Measurements from ENCODE around the gene MVB12B.
A peak's percentile ranks its signal among the peaks of the same experiment; 100 is the strongest.

The MVB12B gene

DNA sequence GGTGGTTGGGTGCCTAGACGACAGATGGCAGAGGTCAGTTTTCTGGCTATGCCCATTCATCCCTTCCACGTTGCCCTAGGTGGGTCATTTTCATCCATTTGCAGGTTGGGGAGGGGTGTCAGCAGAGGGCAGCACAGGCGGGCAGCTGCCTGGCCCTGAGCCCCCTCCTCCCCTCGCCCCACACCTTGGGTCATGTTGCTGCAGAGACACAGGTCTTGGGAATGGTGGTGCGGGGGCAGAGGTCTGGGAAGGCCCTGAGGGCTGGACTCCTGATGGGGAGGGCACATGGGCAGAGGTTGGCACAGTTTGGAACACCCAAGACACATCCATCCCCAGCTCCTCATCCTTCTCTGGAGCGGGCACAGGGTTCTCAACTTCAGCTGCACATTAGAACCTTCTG is 183.9 kb downstream of the MVB12B start:
- DNase-seq = no peak

DNA sequence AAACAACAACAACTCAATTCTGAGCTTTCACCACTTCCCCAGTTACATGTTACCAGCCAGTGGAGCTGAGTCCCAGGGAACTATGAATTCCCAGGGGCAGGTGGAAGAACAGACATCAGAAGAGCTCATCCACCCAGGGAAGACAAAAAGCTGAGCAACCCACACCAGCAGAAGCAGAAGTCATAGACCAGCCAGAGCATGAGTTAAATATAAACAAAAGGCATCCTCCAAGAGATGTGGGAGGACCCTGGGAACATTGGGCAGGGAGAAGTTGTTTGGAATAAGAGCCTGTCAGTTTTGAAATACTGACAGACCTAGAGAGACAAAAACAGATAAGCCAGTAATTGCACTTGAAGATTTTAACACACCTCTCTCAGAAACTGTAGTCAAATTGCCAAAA is 184.8 kb downstream of the MVB12B start:
- no peak for DNase-seq

DNA sequence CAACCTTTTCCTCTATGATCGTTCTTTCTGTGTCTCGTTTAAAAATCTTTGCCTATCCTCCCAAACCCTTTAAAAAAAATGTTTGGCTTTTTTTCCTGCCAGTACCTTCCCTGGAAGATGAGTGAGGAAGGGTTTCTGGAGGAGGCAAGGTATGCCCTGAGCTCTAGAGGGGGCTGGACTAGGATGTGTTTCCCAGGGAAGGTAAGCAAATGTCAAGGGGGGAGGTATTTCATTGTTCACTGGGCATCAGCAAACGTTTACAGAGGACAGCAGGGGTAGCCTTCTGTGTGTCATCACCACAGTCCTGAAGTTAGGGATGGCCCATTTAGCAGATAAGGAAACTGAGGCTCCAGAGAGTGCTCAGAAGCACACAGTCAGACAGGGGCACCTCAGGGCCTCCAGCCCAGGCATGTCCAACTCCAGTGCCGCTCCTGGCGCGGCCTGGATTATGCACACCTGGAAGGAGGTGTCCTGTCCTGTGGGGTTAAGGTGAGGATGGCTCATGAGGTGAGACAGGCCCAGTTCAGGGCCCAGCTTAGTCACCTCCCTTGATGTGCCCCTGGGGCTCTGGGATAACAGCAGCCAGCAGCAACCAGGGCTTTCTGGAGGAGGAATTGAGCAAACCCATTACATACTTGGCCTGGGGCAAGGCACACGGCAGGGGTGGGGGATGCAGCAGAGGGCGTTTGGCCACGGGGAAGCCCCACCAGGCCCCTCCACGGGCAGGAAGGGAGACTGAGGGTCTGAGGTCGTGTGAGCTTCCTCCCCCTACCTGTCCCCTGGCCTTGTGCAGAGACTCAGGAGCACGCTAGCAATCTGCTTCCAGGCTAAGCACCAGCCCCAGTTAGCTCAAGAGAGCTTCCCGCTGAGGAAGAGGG is 186.8 kb downstream of the MVB12B start:
- no peak for DNase-seq

DNA sequence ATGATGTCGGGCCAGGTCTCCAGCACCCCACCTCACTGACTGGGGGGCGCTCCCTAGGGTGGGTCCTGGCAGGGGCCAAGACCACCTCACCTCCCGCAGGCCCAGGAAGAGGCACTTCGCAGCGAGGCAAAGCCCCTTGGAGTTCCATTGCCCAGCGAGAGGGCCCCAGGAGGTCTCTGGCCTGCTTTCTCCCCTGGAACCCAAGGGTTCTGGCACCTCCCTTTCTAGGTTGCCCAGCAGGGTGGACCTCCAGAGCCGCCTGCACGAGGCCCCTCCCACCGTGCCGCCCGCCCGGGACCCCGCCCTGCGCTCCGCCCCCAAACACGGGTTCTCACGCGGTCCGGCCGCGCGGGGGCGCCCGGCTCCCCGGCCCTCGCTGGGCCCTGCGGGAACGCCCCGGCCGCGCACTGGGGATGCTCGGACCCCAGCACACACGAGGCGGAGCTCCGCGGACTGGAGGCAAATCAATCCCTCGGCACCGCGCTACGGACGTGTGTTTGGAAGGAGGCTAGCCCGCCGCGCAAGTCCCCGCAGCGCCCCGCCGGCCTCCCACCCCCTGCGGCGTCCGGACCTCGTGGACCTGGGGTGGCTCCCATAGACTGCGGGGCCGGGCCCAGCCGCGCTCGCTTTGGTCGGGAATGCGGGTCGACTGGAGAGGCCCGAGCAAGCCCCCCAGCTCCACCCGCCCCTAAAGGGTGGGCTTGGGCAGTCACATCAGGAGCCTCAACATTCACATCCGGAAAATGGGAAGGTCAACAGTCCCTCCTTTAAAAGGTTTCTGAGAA is 187.6 kb downstream of the MVB12B start:
- DNase-seq = peak; percentile 32

DNA sequence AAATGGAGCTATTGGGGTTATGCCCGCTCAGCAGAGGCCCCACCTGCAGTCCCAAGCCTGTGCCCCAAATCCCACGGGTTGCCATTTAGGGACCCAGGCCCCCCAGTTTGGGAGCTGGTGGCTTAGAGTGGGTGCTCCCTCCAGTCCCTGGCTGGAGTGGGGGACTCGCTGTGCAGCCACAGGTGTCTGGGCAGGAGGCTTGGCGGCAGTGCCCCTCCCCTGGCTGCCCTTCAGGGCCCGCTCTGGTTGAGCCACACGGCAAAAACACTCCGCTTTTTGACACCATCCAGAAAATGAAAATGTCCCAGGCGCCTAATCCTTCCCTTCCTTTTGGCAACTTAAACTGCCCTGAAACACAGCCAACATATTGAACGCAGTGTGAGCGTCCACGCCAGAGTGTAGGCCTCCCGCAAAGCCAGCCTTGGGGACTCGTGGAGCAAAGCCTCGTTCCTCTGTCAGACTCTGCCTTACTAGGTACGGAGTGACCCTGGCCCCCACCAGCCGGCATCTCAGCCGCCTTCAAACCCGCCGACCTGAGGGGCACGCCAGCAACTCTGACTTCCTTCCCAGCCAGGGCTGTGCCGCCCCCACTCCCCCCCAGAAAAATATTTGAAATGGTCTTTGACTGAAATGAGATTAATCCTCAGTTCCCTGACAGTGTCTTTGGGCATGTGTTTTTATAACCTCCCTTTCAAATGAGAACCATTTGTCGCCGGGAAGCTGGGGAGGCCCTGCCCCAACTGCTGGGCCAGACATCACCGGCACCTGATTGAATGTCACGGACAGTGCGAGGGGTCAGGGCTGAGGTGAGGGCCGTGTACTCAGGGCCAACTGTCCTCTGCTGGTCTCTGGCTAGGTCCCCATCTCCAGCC is 188.6 kb downstream of the MVB12B start:
- no peak for DNase-seq

DNA sequence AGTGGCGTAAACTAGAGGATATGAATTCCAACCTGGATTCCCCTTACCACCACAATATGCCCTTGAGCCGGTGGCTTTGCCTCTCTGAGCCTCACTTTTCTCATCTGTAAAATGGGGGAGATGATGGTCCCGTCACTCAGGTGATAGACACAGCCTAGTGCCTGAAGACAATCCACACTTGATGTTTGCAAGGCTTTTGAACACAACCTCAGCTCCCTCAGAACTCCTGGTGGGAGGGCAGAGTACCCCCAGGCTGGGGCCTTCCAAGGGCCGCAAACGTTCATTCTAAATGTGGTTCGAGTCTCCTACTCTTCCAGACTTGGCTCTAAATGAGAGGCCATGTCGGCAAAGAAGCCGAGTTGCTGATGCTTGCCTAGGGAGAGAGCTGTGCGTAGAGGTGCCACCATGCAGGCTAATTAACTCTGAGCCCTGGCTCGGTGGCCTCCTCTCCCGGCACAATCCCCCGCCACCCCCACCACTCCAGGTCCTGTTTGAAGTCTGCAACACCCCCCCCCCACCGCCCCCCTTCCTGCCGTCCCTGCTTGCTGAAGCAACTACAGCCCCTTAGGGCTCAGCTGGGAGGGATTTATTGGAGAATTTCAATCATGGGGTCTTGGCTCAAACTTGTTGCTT is 189.4 kb downstream of the MVB12B start:
- no peak for DNase-seq

DNA sequence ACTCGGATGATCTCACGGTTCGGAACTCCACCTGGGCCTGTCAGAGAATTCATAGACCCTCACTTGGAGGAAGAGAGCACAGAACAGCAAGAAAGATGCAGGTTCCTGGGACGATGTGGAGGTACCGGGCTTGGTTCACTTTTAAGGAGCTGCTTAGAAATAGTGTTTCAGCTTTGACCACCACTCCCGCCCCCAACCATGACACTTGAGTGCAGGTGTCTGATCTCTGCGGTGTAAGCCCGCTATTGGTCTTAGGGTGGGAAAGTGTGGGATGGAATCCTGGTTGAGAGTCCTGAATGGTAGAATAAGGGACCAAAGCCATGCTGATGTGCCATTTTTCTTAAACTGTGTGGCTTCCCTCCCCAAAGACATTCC is 189.9 kb downstream of the MVB12B start:
- no peak for DNase-seq

DNA sequence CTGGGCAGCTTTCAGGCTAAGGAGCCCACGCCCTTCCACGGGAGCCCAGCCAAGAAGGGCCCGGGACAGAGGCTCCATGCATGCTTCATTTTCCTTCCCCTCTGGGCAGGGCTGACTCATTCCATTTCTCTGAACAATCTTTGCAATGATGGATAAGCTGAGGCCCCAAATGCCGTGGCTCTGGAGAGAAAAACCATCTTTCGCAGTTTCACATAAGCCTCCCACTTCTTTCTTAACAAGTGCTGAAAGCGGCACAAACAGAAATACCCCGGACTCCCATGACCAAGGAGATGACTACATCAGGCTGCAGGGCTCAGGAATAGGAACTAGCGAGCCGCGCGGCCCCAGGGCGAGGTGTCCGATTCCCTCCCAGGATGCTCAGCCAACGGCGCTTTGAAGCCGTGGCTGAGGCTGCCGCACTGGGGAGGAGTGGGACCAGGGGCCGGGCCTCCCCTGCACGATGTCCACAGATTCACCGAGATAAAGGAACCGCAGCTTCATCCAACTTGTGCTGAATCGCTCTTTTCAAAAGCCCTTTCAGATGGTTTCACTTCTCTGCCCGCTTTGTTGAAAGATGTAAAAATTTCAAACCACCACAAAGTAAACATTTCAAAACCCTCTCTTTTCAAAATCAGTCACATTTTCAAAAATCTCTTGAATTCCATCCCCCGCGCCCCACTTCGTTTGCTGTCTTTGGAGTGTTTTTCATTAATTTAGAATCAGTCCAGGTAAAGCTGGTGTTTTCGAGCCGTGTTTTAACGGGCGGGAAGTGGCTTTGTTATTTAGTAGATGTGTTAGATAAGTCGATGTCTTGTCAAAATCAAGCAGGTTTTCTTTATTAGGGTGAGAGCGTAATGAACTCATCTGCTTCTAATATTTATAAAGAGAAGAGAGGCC is 190.6 kb downstream of the MVB12B start:
- DNase-seq = no peak

DNA sequence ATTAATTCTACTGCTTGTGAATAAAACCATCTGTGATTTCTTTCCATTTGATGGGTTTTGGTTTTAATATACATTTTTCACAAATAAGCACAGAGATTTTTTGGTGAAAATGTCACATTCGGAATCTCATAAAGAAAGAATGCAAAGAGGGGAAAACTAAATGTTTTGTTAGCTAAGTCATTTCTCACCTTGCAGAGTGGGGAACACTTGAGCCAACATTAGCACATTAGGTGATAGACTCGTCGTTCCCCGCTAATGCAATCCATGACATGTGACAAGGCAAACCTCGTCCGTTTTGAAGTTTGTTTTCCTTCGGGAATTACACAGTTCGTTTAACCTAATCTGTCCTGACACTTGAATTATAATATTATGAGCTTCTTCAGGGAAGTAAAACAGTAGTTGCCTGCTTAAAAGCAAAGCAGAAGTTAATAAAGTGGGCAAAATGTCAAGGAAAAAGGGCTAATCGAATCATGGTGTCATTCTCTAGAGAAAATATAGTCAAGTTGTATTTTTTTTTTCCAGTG is 191.3 kb downstream of the MVB12B start:
- DNase-seq = no peak

DNA sequence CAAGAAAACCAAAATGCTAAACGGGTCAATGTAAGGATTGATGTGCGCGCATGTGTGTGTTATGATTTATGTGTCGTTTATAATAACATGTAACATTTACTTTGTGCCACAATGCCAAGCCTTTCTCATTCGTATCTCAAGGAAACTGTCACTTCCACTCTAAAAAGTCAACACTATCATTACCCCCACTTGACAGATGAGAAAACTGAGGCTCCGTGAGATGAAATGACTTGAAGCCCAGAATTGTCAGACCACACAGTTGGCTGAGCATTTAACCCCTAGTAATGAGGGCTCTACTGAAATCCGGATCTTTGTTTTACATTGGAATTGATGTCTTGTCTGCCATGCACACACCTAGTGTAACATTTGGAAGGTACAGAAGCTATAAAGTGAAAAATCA is 192.1 kb downstream of the MVB12B start:
- DNase-seq = no peak

DNA sequence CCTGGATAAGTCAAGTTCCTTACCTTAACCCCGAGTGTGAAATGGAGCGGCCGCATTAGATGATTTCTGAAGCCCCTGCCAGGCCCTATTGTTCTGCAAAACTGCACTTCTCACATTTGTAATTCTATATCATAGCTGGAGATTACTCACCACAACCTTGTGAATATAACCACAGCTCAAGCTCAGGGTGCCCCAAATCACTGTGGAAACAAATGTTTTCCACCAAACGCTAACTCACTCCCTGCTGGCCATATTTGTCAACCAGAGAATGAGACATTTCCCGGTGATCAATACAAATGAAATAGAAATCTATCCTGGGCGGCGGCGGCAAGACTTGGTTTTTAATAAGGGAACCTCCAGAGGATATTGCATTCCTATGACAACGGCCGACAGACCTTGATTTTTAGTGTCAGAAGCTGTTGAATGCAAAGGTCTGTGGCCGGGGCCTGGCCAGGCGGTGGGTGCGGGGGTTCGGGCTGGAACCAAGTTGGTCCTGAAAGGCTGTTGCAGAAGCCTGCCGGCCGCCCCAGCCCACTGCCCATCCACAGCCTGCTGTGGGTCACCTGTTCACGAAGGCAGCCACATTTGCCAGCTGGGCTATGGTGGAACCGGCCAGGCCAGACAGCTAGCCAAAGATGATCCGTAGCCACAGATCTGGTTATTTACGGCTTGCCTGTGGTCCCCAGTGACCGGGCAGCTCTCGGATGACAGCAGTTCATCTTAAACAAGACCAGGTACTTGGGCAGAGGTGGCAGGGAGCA is 193.2 kb downstream of the MVB12B start:
- DNase-seq = no peak

DNA sequence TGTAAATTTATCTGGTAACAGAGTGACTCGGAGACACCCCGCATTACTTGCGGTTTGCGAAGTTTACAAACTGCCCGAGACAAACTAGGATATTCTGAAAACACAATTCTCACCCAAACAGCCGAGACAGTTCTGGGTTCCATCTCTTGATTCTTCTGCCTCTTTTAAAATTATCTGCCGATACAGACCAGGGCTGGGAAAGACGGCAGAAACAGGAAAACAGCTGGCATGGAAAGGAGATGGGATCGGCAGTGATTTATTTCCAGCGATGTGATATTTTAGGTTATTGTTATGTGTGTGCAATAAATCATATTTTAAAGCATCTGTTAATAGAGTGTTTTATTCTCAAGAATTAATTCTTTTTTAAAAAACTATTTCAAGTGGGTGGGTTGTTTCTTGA is 193.8 kb downstream of the MVB12B start:
- DNase-seq = no peak

DNA sequence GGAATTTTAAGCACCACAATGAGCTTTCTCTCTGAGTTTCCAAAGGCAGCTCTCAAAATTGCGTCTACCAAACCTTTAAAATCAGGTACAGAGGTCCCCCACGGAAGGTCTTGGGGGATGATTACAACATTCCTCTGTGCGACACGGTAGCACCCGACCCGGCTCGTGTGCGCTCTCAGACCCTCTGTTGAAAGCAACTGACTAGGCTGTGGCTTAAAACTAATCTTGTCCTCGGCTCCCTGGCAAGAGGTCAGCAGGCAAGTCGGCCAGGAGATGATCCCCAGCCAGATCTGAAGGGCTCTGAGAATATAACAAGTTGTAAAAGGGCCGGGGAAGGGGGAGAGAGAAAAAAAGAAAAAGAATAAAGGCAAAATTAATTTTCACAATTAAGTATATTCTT is 194.5 kb downstream of the MVB12B start:
- no peak for DNase-seq

DNA sequence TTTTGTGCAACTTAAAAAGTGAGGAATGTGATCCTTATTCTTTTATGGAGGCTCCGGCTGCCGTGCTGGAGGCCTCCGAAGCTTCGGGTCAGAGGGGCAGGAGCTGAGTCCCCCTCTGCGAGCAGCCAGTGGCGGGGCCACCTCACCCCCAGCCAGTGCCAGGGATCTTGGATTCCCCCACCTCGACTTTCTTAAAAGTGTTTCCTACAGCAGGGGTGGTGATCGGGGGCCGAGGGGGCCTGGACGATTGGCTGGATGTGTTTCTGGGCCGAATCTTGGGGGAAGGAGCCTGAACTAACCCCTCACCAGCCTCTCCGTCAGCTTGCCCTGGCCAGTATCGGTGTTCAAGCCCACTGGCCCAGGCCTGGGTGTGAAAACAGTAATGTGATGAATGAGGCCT is 194.9 kb downstream of the MVB12B start:
- DNase-seq = no peak

DNA sequence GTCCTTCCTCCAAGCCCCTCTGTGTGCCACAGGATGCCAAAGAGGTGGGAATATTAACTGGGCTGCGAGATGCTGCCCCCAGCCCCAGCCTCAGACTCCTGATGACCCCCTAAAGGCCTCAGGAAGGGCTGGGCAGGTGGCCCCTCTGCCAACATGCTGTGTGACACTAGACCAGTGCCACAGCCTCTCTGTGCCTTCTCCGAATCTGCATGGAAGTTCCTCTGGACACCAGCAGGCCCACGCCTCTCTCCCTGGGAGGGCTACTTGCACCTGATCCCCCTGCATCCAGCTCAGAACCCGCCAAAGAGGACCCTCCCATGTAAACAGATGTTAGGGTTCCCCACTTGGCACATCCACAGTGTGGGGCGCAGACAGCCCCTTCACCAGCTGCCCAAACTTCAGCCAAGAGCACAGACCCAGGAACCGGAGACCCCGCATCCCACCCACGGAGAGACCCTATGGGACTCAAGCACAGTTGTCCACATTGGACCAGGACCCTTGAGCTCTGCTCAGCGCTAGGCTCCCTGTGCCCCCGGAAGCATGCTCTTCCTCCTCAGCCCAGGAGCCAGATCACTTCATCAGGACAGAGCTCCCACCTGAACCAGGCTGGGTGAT is 195.5 kb downstream of the MVB12B start:
- DNase-seq = no peak

DNA sequence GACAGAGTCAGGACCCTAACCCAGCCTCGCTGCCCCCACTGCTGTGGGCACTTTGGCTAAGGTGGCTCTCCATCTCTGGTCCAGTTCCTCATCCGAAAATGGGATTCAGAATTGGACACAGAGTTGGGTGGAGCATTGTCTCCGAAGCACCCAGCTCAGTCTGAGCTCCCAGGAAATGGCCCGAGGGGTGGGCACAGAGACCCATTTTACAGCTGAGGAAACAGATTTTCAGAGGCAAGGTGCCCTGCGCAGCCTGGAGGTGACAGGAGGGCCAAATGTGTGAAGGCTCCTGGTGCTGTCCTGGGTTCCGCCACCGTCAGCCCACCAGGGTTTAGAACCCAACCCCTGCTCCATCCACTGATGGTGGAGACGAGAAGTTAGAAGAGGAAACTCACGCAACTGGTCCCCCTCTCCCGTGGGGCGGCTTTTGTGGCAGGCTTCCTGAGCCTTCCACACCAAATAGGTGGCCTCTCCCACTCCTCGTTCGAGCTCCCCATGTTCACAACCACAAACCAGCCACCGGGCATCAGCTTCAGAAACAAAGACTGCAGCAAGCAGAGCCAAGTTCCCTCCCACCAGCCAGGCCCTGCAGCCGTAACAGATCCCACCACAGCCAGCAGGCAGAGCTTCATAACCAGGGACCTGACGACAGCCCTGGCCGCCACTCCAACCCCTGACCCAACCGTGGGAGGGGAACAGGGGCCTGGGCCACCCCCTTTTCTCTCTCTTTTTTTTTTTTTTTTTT is 196.2 kb downstream of the MVB12B start:
- no peak for DNase-seq

DNA sequence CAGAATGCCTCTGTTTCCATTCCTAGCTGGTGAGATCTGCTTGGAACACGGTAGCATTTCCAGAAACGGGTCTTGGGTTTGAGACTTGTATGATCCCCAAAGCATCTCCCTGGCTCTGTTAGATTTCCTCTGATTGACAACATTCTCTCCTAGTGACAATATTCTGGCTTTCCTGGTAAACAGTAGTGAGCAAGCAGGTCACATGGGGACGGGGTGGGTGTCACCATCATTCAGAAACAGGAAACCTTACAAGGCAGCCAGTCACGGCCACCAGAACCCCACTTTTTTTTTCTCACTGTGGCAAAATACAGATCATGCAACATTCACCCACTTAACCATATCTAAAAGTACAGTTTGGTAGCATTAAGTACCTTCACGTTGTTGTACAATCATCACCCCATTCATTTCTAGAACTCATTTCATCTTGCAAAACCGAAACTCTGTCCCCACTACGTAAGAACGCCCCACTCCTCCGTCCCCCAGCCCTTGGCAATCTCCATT is 197.0 kb downstream of the MVB12B start:
- peak; percentile 9 for DNase-seq

DNA sequence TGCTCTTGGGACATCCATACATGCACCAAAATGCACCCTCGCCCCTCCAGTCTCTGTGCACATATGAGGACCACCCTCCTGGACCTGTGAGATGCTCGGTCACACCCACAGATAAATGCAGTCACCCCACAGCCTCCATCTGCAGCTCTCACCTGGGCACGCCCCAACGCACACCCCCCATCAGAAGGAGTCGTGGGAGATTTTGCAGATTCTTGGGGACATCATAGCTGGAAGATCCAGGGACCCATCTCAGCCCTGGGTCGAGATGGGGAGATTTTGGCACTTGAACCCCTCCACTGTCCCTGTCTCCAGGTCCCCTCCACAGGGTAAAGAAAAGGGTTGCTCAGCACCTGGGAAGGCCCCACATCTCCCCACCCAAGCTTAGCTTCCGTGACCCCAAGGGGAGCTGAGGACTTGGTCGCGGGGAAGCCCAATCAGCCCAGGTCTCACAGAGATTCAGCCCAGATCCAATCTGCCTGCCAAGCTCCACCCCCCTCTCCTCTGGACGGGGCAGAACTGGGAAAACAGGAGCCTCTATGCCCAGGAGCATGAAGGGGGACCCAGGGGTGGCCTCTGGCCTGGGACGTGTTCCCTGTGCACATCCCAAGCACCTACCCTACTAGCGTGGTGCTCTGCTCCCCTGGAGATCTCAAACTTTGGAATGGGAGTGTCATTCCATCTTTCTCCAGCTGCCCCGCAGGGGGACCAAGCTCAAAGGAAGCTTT is 197.9 kb downstream of the MVB12B start:
- no peak for DNase-seq
